GM23248 (cell line): ENCODE data around the gene AGPAT2.

Experiments used
- EZH2 ChIP-seq: fragments of 200-600 bp; sonication (generic); IDR thresholded peaks from 2 replicates; pipeline ENCODE4 v1.6.1; 2018; ENCODE audit warnings: antibody characterized with exemption, mild to moderate bottlenecking; ENCODE audit not compliant: insufficient read depth, poor library complexity, severe bottlenecking
- EZH2phosphoT487 ChIP-seq: fragments of 200-600 bp; sonication (generic); IDR thresholded peaks from 2 replicates; pipeline ENCODE4 v1.6.1; 2018; ENCODE audit warnings: antibody characterized with exemption, moderate library complexity, mild to moderate bottlenecking, low read depth; ENCODE audit not compliant: insufficient read depth

DNA sequence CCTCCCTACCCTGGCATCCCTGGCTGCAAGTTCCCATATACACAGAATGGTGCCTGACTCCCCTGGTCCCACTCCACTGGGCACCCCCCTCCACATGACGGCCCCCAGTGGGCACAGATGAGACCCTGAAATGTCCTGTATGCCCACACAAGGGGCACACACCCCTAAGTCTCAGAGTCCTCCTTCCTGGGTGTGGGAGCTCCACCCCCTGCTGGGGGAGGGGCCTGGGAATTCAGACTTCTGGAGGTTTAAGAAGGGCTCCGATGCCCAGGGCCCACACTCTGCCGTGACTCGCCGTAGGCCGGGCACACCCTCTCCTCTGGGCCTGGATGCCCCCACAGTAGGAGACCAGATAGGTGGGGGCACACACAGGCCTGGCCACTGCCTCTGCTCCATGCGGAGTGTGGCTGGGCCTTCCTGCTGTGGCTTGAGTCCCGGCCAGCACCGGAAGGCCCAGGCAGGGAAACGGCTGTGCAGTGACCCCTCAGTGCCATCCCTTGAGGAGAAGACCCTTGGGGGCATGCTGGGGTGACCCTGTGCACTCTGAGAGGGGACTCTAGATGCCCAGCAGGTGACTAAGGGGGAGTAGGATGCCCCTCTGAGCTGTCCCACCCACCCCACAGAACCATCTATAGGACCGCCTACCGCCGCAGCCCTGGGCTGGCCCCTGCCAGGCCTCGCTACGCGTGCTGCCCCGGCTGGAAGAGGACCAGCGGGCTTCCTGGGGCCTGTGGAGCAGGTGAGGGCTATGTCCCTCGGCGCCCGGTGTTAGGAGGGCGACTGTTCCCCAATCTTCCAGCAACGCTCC, 18.1 kb downstream of the AGPAT2 start:
- TF ChIP-seq EZH2phosphoT487 = no peak
- TF ChIP-seq EZH2 = no peak
